H9 (cell line): ENCODE measurements around the gene C1orf105. TPM values are rescaled to one million over a fixed set of nuclear protein-coding genes. Genes with fewer than 3 reads are reported as not detected.

Source experiments
- DNase-seq: peaks from one replicate; pipeline ENCODE4 v3.0.0-alpha.2; 2017
- H2AFZ ChIP-seq: one replicate; pipeline ENCODE4 v1.6.1; 2013; ENCODE audit warnings: mild to moderate bottlenecking, low read length, control low read depth, moderate library complexity
- H2AK5ac ChIP-seq: 2 replicates; pipeline ENCODE4 v1.6.1; 2013; ENCODE audit warnings: low read length, control low read depth, mixed read lengths; ENCODE audit not compliant: insufficient read length
- H2BK120ac ChIP-seq: one replicate; pipeline ENCODE4 v1.6.1; 2013; ENCODE audit warnings: low read depth, mild to moderate bottlenecking, low read length, control low read depth, inconsistent platforms; ENCODE audit not compliant: poor library complexity, severe bottlenecking
- H2BK12ac ChIP-seq: 2 replicates; pipeline ENCODE4 v1.6.1; 2013; ENCODE audit warnings: low read length, control low read depth, mixed read lengths, low read depth; ENCODE audit not compliant: insufficient read length
- H2BK15ac ChIP-seq: 2 replicates; pipeline ENCODE4 v1.6.1; 2013; ENCODE audit warnings: low read depth, low read length, control low read depth
- H2BK20ac ChIP-seq: one replicate; pipeline ENCODE4 v1.6.1; 2013; ENCODE audit warnings: low read depth, mild to moderate bottlenecking, low read length, control low read depth, inconsistent platforms; ENCODE audit not compliant: poor library complexity, severe bottlenecking
- H2BK5ac ChIP-seq: 2 replicates; pipeline ENCODE4 v1.6.1; 2013; ENCODE audit warnings: low read length, control low read depth, mixed read lengths; ENCODE audit not compliant: insufficient read length
- H3K14ac ChIP-seq: 2 replicates; pipeline ENCODE4 v1.6.1; 2013; ENCODE audit warnings: low read length, control low read depth; ENCODE audit not compliant: insufficient read depth
- H3K18ac ChIP-seq: 2 replicates; pipeline ENCODE4 v1.6.1; 2013; ENCODE audit warnings: low read depth, mild to moderate bottlenecking, mixed read lengths, low read length, control low read depth; ENCODE audit not compliant: insufficient read length
- H3K23ac ChIP-seq: 2 replicates; pipeline ENCODE4 v1.6.1; 2013; ENCODE audit warnings: low read length, control low read depth, mixed read lengths, low read depth; ENCODE audit not compliant: insufficient read length
- H3K23me2 ChIP-seq: 2 replicates; pipeline ENCODE4 v1.6.1; 2013; ENCODE audit warnings: low read depth, mild to moderate bottlenecking, mixed read lengths, low read length, control low read depth; ENCODE audit not compliant: insufficient read length, poor library complexity, severe bottlenecking
- H3K27ac ChIP-seq: 2 replicates; pipeline ENCODE4 v1.5.1; 2013; ENCODE audit warnings: low read length, control low read depth, mixed read lengths, low read depth; ENCODE audit not compliant: insufficient read length
- H3K27me3 ChIP-seq: 2 replicates; pipeline ENCODE4 v1.6.1; 2013; ENCODE audit warnings: low read length, control low read depth, inconsistent platforms; ENCODE audit not compliant: insufficient read depth
- H3K4ac ChIP-seq: 2 replicates; pipeline ENCODE4 v1.6.1; 2013; ENCODE audit warnings: low read depth, mild to moderate bottlenecking, control low read depth, inconsistent platforms, low read length, moderate library complexity
- H3K4me1 ChIP-seq: 2 replicates; pipeline ENCODE4 v1.6.1; 2013; ENCODE audit warnings: low read length, control low read depth, inconsistent platforms; ENCODE audit not compliant: insufficient read depth
- H3K4me2 ChIP-seq: 2 replicates; pipeline ENCODE4 v1.6.1; 2013; ENCODE audit warnings: low read length, control low read depth, mixed read lengths; ENCODE audit not compliant: insufficient read length, insufficient read depth
- H3K56ac ChIP-seq: 2 replicates; pipeline ENCODE4 v1.6.1; 2013; ENCODE audit warnings: low read depth, mild to moderate bottlenecking, mixed read lengths, low read length, control low read depth; ENCODE audit not compliant: insufficient read length
- H3K79me1 ChIP-seq: 2 replicates; pipeline ENCODE4 v1.6.1; 2013; ENCODE audit warnings: low read depth, mild to moderate bottlenecking, moderate library complexity, low read length, control low read depth, inconsistent platforms; ENCODE audit not compliant: insufficient read depth, poor library complexity, severe bottlenecking
- H3K79me2 ChIP-seq: 2 replicates; pipeline ENCODE4 v1.6.1; 2013; ENCODE audit warnings: low read length, control low read depth, inconsistent platforms; ENCODE audit not compliant: insufficient read depth
- H3K9ac ChIP-seq: 2 replicates; pipeline ENCODE4 v1.6.1; 2013; ENCODE audit warnings: low read length, control low read depth, mixed read lengths; ENCODE audit not compliant: insufficient read length; ENCODE audit errors: extremely low read depth
- H3K9me3 ChIP-seq: one replicate; pipeline ENCODE4 v1.6.1; 2013; ENCODE audit warnings: low read depth, low read length, inconsistent platforms; ENCODE audit not compliant: control insufficient read depth
- H3T11ph ChIP-seq: one replicate; pipeline ENCODE4 v1.6.1; 2013; ENCODE audit warnings: mild to moderate bottlenecking, low read length, control low read depth, inconsistent platforms
- H4K20me1 ChIP-seq: one replicate; pipeline ENCODE4 v1.6.1; 2013; ENCODE audit not compliant: control insufficient read depth, insufficient read length, insufficient read depth
- H4K5ac ChIP-seq: 2 replicates; pipeline ENCODE4 v1.6.1; 2013; ENCODE audit warnings: low read depth, mild to moderate bottlenecking, mixed read lengths, low read length, control low read depth; ENCODE audit not compliant: insufficient read length
- H4K8ac ChIP-seq: replicated peaks from 2 replicates; pipeline ENCODE4 v1.6.1; 2013; ENCODE audit warnings: low read length, control low read depth, mixed read lengths, low read depth; ENCODE audit not compliant: insufficient read length
- H4K91ac ChIP-seq: 2 replicates; pipeline ENCODE4 v1.6.1; 2013; ENCODE audit warnings: low read depth, mild to moderate bottlenecking, moderate library complexity, mixed read lengths, low read length, control low read depth; ENCODE audit not compliant: insufficient read length
- H3K27ac Mint-ChIP-seq, 3 experiments: 2 replicates in 2 of 3; 3 replicates in 1 of 3; pipeline ENCODE4 v1.8.0; 2020 to 2021; ENCODE audit warnings: mixed read lengths in 3 of 3, mild to moderate bottlenecking in 1 of 3, moderate library complexity in 1 of 3
- H3K27me3 Mint-ChIP-seq: 2 replicates; pipeline ENCODE4 v1.8.0; 2021; ENCODE audit warnings: low read depth, mild to moderate bottlenecking, moderate library complexity, mixed read lengths
- H3K36me3 Mint-ChIP-seq, 3 experiments: 2 replicates in 2 of 3; 3 replicates in 1 of 3; pipeline ENCODE4 v1.8.0; 2020 to 2021; ENCODE audit warnings: low read depth in 3 of 3, mixed read lengths in 3 of 3; ENCODE audit not compliant: insufficient read depth in 1 of 3
- H3K4me1 Mint-ChIP-seq, 2 experiments: 2 replicates each; pipeline ENCODE4 v1.8.0; 2020; ENCODE audit warnings: mixed read lengths in 2 of 2
- H3K4me3 Mint-ChIP-seq, 2 experiments: 2 replicates in 1 of 2; 3 replicates in 1 of 2; pipeline ENCODE4 v1.8.0; 2020 to 2021; ENCODE audit warnings: mild to moderate bottlenecking in 2 of 2, mixed read lengths in 2 of 2, moderate library complexity in 1 of 2
- H3K9me3 Mint-ChIP-seq, 2 experiments: 2 replicates in 1 of 2; 3 replicates in 1 of 2; pipeline ENCODE4 v1.8.0; 2020; ENCODE audit warnings: mild to moderate bottlenecking in 2 of 2, mixed read lengths in 2 of 2, moderate library complexity in 1 of 2
- CTCF ChIP-seq: fragments of 200-600 bp; sonication (generic); conservative IDR thresholded peaks from 3 replicates; pipeline ENCODE4 v1.8.0; 2021; ENCODE audit warnings: antibody characterized with exemption, mild to moderate bottlenecking
- total RNA-seq: library from RNA; stranded (reverse); gene quantifications from 2 replicates; pipeline ENCODE4 v1.2.1, GENCODE V29; 2021

The C1orf105 gene
- total RNA-seq, 1 experiment from 2014 or later = not detected

GRCh38 chr1:172377565-172377964, 42.9 kb upstream of the C1orf105 start:
- Histone ChIP-seq H2BK20ac (no peak overlapping the region), H3K23ac (no peak overlapping the region), H3K23me2 (no peaks in the 10 kb centered on the region), H3K4ac (no peak overlapping the region), H4K8ac (no peak overlapping the region), H2AFZ (no peak overlapping the region), H3K27ac (no peak overlapping the region), H3K79me2 (no peaks in the 10 kb centered on the region), H3K79me1 (no peaks in the 10 kb centered on the region), H2BK15ac (no peak overlapping the region), H4K5ac (no peak overlapping the region), H2AK5ac (no peak overlapping the region), H2BK12ac (no peak overlapping the region), H4K20me1 (no peaks in the 10 kb centered on the region), H3K4me2 (no peak overlapping the region), H2BK5ac (no peak overlapping the region), H3K9me3 (no peaks in the 10 kb centered on the region), H4K91ac (no peak overlapping the region), H3K4me1 (peaks cover 5% of the 10 kb centered on the region; the same call in 1 of the 2 replicates), H3T11ph (no peak overlapping the region), H3K18ac (no peak overlapping the region), H3K9ac (no peak overlapping the region), H3K27me3 (no peaks in the 10 kb centered on the region), H2BK120ac (no peak overlapping the region), H3K56ac (no peak overlapping the region), H3K14ac (no peak overlapping the region)
- Mint-ChIP-seq H3K27me3 (no peaks in the 10 kb centered on the region), H3K4me3 (no peak overlapping the region), H3K4me1 (peaks cover 16 to 22% of the 10 kb centered on the region in 2 experiments), H3K27ac (no peak overlapping the region), H3K9me3 (no peaks in the 10 kb centered on the region), H3K36me3 (no peaks in the 10 kb centered on the region; a peak in 1 of 7 replicates)
- TF ChIP-seq CTCF = no peak
- DNase-seq = no peak
